Activated CD4-positive, alpha-beta T cell treated with anti-CD3 and anti-CD28 coated beads for 24 hours (primary cell): ENCODE measurements around the gene LMF1.

ENCODE experiments used
- DNase-seq, 2 donors: peaks; one replicate each; pipeline ENCODE4 v3.0.0-alpha.2; 2020; ENCODE audit warnings: low read depth in 2 of 2

The LMF1 gene

DNA sequence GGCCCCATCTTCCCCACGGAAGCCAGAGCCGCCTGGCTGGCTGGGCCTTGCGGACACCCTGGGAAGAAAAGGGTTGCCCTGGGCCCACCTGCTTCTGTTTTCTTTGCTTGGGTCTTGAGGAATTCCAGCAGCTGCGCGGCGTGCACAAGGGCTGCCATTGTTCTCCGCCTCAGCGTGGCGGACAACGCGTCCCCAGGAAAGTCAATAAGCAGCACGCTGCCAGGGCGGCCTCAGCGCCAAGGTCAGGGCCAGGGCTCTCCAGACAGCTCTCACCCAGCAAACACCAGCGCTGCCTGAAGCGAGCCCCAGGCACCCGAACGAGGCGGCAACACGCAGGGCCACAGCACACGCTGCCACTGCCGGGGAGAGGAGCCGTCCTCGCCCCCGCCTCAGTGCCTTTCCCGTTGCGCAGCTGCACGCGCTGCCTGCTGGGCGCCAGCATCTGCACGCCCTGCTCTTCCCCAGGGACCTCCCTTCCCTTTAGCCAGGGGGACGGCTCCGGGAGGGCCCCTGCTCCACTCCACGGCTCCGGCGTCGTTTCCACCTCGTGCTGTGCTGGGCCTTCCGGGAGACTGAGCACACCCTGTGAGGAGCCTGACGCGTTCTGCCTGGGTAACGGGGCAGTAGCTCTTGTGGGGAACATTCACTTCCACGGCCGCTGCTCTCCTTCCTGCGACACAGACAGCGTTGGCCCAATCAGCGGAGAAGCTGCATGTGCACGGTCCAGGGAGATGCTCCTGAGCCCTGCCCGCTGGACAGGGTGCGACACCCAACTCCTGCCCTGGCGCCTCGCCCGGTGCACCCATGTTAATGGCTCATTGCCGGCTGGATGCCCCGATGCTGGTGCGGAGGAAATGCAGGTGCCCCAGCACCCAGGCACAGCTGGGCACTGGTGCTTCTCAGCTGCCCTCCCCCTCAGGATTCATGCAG is 57.8 kb downstream of the LMF1 start:
- DNase-seq: no peak

DNA sequence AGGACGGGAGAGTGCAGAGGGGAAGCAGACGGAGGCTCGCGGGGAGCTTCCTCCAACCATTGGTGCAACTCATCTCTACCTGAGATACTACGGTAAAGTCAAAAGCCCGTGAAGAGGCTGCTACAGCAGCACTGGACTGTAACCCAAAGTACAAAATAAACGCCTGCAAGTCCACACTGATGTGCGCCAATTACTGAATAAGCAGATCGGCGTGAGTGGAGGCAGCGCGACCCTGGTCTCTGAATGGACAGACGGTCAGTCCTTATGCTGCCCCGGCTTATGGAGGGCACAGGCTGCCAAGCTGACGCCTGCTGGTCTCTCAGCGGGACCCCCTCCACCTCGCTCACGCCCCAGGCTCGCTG is 58.5 kb downstream of the LMF1 start:
- DNase-seq: no peak

DNA sequence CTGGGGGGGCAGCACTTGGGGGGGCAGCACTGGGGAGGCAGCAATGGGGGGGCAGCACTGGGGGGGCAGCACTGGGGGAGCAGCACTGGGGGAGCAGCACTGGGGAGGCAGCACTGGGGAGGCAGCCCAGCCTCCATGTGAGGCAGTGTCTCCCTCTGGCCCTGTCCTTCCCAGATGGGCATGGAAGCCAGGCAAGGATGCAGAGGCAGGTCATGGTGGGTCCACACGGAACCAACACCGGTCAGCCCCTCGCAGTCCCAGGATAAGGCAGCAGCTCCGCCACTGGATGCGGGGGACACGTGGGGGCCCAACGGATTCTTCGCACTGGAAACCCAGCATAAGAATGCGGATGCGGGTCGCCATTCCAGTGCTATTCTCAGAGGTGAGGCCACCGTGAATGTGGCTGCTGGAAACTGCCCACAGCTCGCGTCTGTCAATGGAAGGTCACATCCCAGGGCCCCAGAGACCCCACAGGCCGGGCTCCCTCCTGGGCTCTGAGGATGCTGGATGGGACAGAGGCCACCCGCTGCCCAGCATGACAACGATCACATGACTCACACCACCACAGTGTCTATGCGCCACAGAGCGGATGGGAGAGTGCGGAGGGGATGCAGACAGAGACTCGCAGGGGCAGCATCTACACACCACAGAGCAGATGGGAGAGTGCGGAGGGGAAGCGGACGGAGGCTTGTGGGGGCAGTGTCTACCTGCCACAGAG is 59.0 kb downstream of the LMF1 start:
- no peak for DNase-seq

DNA sequence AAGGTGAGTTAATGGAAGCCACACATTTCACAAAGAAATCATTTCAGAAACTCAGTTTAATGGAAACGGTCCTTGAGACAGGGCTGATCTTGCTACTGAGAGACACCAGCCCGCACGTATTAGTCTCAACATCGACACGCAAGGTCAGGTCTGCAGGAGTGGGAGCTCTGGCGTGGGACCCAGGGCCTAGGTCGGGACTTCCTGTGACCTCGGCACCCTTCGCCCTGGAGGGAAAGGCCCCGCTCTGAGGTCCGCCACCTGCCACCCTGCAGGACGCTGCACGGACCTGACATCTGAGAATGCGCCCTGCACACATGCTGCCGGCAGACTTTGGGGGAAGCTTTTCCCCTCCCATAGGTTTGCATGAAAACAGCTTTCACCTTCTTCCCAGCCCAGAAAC is 59.7 kb downstream of the LMF1 start:
- DNase-seq: no peak

DNA sequence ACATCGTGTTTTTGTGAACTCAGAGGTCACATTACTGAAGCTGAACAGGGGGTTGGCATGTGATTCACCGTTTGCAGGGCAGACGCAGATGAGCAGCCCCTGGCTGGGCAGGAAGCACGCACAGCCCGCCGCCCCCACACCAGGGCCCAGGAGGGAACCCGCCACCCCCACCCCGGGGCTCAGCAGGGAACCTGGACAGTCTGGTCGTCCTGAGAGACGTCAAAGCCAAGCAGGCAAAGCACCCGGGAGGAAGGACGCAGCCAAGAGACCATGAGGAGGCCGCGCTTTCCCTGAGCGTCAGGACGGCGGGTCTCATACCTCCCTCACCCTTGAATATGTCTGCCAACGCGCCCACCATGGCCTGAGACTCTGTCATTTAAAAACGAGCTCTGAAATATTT is 60.6 kb downstream of the LMF1 start:
- DNase-seq: no peak

DNA sequence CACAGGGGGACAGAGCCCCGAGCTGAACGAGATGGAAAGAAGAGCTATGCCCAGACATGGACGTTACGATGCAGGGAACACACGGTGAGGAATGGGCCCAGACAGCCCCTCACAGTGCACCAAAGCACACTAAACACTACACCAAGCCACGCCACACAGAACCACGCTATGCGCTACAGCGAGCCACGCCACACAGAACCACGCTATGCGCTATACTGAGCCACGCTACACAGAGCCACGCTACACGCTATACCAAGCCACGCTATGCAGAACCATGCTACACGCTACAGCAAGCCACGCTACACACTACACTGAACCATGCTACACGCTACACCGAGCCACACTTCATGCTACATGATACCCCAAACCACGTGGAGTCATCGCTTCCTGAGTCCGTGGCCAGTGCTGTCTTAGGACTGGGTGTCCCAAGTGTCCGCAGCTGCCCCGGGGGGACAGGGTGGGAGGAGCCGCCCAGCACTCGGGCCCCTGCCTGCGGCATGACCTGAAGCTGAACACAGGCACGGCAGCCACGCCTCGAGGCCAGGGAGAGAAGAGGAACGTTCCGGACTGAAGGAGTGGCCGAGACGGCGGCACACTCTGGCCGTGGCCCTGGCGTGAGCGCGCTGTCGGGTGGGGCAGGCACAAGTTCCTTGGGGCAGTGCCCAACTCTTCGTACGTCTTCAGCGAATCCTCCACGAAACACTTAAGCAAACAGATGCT is 61.3 kb downstream of the LMF1 start:
- no peak for DNase-seq

DNA sequence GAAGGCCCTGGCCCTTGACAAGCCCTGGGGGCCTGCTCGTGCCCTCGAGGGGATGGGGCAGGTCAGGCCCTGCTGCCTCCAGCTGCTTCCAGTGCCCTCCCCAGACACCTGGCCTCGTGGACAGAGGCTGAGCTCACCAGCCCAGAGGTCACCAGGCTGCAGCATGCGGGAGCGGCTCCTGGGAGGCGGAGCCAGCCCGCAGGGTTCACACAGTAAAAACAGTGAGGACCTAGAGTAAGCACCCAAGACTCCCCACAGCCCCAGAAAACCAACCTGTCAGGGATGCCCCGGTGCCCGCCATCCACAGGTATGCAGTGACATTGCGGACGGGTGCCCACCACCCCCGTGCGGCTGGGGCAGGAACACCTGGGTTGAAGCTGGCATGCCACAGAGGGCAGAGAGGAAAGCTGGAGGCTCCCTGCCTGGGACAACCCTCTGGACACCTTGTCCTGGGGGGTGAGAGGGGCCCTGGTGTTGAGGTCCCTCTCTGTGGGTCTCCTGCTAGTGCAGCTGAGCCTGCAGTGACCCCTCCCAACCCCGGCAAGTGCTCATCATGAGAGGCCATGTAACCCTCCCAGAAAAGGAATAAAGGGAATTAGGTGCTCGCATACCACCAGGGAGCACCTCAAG is 62.1 kb downstream of the LMF1 start:
- DNase-seq: no peak

DNA sequence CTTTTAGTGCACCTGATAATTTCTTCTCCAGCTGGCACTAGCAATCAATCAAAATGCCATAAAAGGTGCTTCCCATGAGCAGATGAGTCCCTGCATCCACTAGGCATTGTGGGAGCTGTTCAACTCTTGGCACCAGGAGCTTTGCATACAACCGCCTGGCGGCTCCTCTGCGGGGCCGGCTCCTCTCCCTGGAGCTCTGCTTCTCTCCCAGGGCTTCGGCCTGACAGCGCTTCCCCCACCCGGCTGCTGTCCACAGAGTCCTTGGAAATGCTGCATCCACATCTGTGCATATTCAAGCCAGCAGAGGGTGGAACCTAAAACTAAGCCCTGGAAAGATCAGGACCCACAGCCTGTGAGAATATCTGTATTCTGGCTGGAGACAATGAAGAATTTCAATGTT is 62.9 kb downstream of the LMF1 start:
- DNase-seq: no peak

DNA sequence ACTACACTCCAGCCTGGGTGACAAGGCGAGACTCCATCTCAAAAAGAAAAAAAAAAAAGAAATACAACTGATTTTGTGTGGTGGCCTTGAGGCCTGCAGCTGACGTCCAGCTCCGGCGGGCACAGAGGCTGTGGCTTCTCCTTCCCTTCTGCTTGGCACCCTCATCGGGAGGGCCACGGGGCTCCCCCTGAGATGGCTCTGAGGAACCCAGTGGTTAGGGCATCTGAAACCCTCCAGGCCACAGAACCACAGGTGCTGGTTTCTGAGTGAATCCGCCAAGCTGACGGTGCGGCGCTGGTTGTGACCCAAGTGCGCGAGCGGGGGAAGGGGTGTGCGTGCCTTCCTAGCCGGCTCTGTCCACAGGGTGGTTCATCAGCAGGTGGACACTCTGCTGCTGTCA is 63.4 kb downstream of the LMF1 start:
- DNase-seq: no peak

DNA sequence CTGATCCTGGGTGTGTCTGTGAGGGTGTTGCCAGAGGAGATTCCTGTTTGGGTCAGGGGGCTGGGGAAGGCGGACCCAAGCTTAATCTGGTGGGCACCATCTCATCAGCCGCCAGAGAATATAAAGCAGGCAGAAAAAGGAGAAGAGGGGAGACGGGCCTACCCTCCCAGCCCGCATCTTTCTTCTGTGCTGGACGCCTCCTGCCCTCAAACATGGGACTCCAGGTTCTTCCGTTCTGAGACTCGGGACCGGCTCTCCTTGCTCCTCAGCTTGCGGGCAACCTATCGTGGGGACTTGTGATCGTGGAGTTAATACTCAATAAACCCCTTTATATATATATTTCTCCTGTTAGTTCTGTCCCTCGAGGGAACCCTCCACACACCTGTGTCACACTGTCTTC is 64.5 kb downstream of the LMF1 start:
- no peak for DNase-seq

DNA sequence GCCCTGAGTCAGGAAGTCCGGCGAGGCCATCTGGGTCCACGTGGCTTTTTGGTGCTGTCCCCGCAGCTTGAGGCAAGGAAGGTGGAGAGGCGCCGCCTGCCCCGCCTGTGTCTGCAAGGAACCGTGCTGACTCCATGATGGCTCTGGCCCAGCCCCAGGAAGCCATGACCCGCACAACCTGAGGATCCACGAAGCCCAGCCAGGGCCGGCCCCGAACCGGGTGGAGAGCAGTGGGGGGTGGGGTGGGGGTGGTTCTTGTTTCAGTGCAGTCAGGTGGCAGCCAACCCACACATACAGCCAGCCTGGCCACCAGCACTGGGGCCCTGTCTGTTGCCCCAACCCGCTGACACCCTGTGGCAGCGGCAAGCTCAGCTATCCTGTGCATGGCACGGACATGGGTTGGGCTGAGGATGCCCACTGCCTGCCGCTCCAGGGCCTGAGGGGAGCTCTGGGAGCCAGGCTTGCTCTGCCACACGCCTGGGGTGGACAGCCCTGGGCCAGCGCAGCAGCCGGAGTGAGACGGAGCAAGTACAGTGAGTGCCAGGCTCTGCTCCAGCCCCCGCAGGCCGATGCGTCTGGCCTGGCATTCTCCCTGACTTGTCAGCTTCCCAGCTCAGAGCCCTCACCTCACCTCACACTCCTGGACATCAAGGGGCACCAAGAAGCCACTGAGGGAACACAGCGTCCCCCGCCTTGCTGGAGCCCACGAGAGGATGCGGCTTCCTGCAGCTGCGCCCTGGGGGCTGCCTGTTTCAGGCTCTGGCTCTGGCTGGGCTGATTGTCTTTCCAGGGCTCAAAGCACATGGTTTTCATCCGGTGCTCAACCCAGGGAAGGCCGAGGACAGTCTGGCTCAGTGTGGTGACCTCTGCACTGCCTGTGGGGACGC is 68.8 kb downstream of the LMF1 start:
- DNase-seq: no peak

DNA sequence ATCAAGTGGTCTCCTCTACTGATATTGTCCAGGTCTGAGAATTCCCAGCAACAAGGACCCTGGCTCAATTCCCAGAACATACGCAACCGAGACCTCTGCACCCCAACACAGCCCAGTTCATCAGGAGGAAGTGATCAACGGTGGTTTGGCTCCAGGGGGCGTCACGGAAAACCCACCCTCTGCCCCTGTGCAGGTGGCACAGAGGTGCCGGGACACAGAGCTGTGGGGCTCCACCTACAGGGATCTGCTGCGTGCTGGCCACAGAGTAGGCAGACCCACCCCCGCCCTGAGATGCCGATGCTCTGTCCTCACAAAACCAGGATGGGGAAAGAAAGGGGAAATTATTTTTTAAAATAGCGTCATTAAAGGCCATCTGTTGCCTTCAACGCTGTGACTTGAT is 69.6 kb downstream of the LMF1 start:
- DNase-seq: no peak

DNA sequence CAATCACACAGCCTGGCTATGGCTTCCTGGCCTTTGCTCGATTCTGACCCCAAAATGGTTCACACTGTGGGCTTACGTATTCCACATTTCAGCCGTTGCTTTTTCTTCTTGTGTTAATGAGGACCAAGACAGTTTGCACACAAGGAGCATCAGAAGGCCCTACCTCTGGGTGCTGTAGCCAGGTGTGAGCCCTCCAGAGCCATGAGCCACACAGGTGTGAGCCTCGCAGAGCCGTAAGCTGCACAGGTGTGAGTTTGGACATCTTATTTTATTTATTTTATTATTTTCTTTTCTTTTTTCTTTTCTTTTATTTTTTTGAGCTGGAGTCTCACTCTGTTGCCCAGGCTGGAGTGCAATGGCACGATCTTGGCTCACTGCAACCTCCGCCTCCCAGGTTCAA is 70.6 kb downstream of the LMF1 start:
- DNase-seq: no peak

DNA sequence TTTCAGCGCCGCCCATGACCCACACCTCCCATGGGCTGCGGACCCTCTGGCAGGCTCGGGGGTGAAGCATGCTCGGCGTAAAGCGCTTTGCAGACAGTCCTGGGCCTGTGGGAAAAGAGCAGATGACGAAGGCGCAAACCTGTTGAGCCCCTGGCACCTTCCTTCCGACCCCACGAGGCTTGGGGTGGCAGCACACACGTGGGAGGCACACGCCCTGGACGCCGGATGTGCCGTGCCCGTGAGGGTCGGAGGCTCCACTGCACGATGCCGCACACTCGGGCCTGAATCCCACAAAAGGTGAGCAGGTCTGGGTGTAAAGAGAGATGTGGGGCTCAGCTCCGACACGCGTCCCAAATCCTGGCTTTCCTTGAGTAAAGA is 71.1 kb downstream of the LMF1 start:
- DNase-seq: no peak

DNA sequence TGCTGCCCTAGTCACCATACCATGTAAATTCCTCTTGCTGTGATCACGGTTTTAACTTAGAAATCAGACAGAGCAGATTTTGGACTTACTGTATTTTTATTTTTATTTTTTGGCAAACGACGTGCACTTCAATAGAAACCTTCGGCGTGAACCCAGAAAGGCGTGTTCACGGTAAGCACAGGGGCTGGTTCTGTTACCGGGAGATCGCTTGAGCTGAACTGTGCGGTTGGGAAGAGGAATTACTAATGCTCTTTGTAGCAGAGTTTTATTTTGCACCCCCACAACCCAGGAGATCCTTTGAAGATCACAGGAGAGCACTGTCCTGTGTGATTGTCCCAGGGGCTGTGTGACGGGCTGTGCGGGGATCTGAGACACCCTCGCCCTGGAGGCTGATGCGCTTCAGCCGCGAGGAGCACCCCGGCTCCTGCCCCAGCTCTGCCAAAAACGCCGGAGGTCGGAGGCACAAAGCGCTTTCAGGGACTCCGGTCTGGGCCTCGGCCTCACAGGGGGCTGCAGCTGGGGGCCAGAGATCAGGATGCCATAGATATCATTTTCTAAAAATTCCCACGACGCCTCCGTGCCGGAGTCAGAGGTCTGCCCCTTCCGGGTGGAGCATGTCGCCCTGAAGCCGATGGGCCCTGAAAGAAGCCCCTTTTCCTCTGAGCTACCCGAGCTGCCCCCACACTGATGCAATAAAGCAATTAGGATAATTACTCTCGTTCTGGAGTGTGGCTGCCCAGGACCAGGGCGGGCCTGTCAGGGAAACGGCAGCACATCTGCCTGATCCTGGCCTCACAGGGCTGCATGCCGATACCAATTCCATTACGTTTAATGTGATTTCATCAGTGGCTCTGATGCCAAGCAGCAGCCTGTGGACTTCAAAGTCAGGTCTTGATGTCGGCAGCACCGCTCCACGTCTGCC is 71.8 kb downstream of the LMF1 start:
- DNase-seq: no peak

DNA sequence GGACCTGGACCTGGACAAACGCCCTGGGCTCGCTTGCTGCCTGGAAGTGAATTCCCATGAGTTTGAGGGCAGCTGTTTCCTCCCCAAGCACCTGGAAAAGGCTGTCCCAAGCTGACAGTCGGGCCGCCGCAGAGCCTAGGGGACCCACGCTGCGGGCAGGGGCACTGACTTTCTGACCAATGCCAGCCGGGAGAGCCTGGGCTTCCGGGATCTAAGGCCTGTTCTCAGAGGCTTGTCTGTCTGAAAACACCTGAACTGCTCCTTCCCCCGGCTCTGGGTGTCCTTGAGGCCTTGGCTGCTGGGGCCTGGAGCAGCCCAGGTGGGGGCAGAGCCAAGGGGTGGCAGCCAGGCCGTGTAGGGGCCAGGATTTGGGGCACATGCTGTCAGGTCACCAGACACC is 72.6 kb downstream of the LMF1 start:
- no peak for DNase-seq

DNA sequence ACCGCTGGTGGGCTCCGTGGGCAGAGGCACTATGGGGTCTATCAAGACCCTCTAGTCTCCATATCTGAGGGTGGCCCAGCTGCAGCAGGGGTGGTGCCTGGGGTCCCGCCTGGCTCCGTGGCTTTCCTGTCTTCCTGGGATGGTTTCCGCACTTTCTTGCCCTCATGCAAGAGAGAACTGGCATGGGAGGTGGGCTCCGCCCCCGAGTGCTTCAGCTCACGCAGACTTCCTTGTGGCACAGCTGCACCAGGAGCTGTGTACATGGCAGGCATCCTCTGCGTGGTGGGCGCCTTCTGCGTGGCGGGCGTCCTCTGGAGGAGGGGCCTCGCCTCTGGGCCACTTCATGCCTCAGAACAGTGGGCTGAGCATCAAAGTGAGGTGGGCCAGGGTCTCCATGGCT is 73.1 kb downstream of the LMF1 start:
- no peak for DNase-seq

DNA sequence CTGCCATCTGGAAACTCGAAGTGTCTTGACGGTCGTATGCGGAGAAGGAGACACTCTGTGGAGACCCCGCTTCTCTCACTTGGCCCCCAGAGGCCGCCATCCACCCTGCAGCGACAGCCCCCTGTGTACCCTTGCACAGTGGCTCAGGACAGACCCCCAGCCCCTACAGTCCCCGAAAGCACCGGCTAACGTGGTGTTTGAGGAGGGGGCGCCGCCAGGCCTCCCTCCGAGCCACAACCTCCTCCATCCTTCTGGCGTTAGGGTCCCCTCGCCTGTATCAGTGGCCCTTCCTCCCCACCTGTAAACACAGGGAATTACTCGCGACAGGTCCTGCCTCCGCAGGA is 73.6 kb downstream of the LMF1 start:
- DNase-seq: no peak

DNA sequence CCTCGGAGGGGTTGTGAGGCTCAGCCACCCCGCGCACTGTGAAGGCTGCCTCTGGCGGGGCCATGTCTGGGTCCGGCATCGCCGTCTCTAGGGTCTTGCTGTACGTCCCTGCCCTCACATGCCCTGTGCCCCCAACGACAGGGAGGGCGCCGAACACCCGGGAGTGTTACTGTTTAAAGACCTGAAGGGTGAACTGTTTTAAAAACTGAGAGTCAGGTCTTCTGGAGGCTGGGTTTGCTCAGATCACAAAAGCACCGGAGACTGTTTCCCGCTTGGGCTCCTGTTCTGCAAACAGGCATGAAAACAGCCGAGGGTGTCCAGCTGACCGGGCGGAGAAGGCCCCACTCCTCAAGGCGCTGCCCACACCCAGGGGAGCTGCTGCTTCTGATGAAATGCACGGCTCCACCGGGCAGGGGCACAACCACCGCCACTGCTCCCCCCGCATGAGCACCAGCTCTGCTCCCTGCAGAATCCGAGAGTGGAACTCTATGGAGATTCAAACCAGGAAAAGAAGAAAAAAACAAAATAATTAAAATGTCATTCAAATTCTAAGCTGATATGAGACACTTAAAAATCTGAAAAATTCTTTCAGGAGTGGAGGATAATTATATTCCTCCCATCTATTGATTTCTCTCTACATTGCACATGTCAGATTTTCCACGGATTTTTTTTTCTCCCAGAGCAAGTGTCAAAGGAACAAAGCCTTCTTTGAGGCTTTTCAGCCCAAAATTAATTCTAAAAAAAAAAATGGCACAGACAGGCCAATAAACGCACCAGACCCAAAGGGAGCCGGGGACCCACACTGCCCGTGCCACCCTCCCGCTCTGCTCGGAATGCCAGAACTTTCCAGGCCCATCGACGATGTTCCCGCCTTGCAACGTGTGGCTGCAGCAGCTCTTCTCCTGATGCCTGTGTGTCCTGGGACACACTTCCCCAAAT is 74.3 kb downstream of the LMF1 start:
- DNase-seq: no peak
